Activated CD8-positive, alpha-beta memory T cell treated with anti-CD3 and anti-CD28 coated beads for 24 hours (primary cell): ENCODE results near the gene RBM20.

ENCODE experiments used
- DNase-seq: peaks from one replicate; pipeline ENCODE4 v3.0.0-alpha.2; 2020

Gene RBM20

GRCh38 chr10:110841767-110842267, 197.7 kb downstream of the RBM20 start:
- no peak for DNase-seq

DNA sequence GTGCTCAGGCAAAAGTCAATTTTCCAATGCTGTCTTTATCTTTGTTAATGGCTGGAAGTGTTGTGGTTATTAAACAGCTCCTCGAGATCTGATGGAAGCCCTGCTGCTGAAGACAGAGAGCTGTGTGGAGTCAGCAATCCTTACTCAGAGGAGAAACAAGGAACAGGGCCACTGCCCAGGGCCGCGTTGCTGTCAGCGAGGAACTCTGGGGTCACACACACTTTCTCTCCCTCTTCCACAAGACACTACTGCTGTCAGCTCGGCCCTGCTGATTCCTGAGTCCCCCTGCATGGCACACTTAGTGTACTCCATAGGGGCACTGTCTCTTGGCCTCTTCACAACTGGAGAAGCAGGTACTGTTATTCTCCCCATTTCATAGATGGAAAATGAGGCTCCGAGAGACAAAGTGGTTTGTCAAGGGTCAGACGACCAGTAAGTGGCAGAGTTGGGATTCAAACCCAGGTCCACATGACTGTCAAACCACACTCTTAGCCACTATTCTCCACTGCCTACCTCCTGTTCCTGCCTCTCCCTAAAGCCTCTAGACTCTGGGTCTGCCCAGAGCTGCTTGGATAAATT, 198.3 kb downstream of the RBM20 start:
- DNase-seq = no peak

- peak; percentile 71 for DNase-seq
These were observed 198.9 kb downstream of the RBM20 start for GRCh38 chr10:110843031-110843430.

GRCh38 chr10:110843796-110844616, 199.9 kb downstream of the RBM20 start:
- DNase-seq = no peak

DNA sequence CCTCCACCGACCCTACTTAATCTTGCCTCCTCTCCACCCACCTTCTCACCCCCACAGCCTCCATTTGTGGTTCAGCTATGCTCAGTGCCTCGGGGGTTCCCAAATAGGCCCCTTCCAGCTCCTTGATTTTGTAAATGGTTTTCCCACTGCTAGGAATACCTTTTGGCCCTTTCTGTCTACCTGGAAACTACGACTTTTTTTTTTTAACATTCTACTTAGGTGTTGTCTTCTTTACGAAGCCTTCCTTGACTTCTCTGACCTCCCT, 200.4 kb downstream of the RBM20 start:
- DNase-seq = no peak

- no peak for DNase-seq
These were observed 201.1 kb downstream of the RBM20 start for GRCh38 chr10:110845192-110845755.

DNA sequence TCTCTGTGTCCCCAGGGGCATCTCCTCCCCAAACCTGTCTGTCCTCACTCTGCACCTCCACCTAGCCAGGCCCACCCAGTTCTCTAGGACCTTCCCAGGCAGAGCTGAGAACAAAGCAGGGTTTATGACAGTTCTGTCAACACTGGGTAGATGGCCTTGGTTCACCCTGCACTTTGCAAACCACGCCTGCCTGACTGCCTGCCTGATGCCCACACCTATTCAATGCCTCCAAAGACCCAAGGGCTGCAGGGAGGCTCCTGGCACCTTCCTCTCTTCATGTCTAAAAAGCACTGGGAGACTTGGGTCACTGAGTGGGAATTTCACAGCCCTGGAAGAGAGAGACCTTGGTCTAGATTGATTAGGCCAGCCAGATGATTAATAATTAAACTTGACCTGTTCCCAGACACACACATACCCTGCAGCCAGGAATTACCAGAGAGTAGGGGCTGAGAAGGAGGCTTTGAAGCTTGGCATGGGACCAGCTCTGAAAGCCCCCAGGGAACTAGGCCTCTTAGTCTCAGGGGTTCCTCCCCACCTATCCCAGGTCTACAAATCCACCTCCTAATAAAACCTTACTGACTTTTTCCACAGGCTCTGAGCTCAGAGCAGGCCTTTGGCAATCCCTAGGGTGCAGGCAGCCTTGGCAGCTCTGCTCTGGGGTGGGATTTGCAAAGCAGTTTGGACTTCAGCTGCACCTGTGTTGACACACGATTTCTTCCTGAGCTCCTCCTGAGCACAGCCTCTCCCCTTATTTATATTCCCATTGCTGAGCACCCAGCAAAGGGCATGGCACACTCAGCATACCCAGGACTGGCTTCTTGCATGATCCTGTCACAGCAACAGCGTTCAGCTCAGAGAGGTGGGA, 201.9 kb downstream of the RBM20 start:
- DNase-seq = no peak

DNA sequence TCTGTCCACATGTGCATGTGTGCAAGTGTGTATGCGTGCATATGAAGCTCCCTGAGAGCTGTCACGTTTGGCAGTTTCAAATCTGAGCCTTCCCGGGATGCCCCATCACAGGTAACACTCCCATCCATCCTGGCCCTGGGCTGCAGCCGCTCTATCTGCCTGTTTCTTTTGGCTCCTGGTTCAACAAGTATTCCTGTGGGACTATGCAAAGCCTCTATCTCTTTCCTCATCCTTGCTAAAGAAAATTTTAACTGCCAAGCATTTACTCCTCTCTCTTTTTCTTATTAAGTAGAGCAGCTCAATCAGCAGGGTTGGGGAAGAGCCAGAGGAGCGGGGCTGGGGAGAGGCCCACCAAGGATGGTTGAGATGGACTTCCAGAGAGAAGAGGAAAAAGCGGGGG, 203.2 kb downstream of the RBM20 start:
- DNase-seq = no peak

GRCh38 chr10:110848106-110848505, 204.0 kb downstream of the RBM20 start:
- DNase-seq = no peak

DNA sequence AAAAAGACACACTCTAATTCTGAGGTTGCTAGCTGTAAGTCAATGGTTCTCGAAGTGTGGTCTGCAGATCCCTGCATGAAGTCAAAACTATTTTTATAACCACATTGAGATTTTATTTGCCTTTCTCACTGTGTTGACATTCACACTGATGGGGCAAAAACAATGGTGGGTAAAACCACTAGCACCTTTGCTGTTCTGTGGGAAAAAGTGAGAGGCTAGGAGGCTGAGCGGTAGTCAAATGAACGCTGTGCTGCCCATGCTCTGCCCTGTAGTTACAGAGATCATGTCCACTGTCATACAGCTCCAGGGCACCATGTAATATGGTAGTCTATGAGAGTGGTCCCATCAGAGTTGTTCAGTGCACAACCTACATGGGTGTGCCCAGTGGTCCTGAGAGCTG, 206.0 kb downstream of the RBM20 start:
- DNase-seq = no peak

GRCh38 chr10:110851020-110851612, 207.0 kb downstream of the RBM20 start:
- no peak for DNase-seq

GRCh38 chr10:110852255-110852896, 208.2 kb downstream of the RBM20 start:
- DNase-seq = peak; percentile 60

- DNase-seq = peak; percentile 51
These were observed 208.8 kb downstream of the RBM20 start for GRCh38 chr10:110852947-110853346.

GRCh38 chr10:110853921-110854605, 209.9 kb downstream of the RBM20 start:
- DNase-seq = no peak

GRCh38 chr10:110857265-110858171, 213.4 kb downstream of the RBM20 start:
- DNase-seq = peak; percentile 65

DNA sequence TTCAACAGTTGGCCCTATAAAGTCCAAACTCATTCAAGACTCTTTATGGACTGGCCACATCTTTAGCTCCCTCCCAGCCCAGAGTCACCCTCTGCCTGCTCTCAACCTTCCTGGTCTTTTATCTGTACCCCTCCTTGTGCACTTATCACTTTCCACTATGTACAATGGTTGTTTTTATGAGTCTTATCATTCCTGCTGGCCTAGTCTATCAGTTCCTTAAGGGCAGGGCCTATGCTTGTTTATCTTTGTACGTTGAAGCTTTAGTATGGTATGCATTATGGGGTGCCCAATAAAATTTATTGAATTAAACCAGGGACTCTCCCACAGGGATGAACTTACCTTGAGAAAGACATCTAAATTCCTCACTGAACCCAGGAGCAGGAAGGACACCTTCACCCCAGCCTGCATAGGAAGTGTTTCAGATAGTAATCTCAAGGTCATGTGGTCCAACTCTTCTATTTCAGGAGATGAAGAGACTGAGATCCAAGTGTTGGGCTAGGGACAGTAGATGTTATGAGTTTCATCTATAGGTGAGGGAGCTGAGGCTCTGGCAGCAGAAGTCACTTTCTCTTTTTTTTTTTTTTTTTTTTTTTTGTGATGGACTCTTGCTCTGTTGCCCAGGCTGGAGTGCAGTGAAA, 214.3 kb downstream of the RBM20 start:
- DNase-seq = no peak

DNA sequence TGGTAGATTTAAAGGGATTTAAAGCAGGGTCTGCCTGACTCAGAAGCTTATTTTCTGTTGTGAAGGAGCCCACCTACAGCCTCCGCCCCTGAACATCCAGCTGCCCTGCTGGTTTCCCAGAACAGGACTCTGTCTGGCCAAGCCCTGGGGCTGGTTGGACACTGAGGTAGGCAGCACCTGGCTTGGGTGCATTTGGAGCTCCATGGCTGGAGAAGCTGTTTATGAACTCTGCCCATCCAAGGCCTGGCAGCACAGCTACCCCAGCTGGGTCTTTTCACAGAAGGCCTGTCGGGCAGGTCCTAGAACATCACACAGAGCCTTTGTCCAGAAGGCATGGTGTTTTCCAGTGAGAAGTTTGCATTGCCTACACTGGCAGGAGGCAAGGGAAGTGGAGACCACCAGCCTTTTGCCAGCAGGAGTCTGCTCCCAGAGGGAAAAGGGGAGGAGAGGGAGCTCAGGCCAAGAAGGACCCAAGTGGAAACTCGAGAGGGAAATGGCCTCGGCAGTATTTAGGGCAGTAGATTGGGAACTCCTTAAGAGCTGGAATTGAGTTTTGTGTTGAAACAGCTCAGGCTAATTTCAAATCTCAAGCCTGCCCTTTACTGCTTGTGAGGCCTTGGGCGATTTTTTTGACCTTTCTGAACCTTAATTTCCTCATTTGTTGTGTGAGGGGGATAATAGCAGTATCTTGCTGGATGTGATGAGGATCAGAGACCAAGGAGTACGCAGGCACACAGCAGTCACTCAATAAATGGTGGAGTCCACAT, 215.3 kb downstream of the RBM20 start:
- no peak for DNase-seq

DNA sequence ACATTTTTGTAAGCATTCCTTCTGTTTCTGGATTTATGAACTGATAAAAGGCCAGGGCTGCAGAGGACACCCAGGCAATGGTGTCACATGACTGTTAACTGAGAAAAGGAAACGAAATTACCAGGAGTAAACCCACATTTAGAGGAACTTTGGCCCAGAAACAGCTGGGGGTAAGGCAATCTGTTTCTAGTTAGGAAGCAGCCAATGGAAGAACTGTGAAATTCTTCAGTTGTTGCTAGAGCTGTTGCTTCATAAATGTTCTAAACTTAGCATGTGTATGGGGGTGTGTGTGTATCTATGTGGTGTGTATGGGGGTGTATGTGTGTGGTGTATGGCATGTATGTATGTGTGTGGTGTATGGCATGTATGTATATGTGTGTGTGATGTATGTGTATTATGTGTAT, 215.8 kb downstream of the RBM20 start:
- no peak for DNase-seq

GRCh38 chr10:110860576-110861241, 216.6 kb downstream of the RBM20 start:
- peak; percentile 79 for DNase-seq
